GM12872 (cell line): ENCODE measurements around the gene IMMP1L.

Experiments
- CTCF ChIP-seq: IDR thresholded peaks from 3 replicates; pipeline ENCODE4 v1.5.1; 2011; ENCODE audit warnings: low read depth, mild to moderate bottlenecking, low read length, moderate library complexity; ENCODE audit not compliant: insufficient read depth

IMMP1L gene

GRCh38 chr11:31492320-31492913 lies 17.0 kb downstream of the IMMP1L start:
- TF ChIP-seq CTCF = no peak

GRCh38 chr11:31487848-31488247 lies 21.6 kb downstream of the IMMP1L start:
- 0 out of 3 replicates have a peak, but pooled peaks have one; percentile 21 for TF ChIP-seq CTCF

DNA sequence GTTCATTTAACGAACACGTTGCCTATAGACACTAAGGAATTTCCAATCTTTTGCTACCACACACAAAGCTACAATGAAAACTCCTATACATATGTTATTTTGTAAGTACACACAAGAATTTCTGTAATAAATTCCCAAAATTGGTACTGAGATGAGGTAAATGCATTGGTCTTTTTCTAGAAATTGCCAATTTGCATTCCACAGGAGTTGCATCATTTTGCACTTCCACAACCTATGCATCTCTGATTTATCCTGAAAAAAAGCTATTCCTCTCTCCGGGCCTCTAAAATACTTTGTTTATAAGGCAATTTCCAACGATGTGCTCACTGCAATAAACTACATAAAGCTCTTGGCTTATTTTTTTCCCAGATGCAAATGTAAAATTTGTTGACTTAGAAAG lies 24.9 kb downstream of the IMMP1L start:
- no peak for TF ChIP-seq CTCF

GRCh38 chr11:31480930-31481329 lies 28.5 kb downstream of the IMMP1L start:
- no peak for TF ChIP-seq CTCF

- no peak for TF ChIP-seq CTCF
Observed at GRCh38 chr11:31479066-31479465, 30.4 kb downstream of the IMMP1L start.

DNA sequence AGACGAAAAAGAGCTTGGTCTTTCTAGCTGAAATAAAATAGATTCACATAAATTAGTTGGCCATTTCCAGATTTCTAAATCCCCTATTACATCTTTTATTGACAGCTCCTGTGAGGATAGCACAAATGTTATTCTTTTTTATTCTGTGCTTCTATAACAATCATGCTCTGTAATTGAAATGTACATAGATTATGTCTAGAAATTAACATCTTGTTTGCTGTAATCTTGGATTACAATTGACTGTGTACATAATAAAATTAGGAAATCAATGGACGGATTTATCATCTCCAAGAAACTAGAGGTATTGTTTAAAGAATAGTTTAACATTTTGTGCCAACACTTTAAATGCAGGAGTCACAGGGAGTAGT lies 31.2 kb downstream of the IMMP1L start:
- no peak for TF ChIP-seq CTCF

GRCh38 chr11:31477528-31478222 lies 31.7 kb downstream of the IMMP1L start:
- TF ChIP-seq CTCF = no peak
